Left hindlimb (tissue), 1 donor: ENCODE results near the gene UCK2.

Experiments used
- DNase-seq: peaks from one replicate; pipeline ENCODE4 v3.0.0-alpha.2; 2018

The UCK2 gene

DNA sequence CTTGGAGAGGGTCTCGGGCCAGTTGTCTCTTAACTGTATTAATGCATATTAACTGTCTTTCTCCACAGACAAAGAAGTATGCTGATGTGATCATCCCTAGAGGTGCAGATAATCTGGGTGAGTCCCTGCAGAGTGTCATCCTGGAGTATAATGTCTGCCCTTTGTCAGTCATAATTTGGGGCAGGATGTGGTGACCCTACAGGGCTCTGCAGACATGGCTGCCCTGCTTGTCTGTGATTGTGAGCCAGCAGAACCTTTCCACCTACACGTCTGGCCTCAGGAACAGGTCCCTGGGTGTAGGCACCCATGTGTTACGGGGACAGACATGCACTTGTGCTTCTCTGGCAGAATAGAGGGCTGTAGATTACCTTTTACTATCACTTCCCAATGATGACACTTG, 78.4 kb downstream of the UCK2 start:
- no peak for DNase-seq

DNA sequence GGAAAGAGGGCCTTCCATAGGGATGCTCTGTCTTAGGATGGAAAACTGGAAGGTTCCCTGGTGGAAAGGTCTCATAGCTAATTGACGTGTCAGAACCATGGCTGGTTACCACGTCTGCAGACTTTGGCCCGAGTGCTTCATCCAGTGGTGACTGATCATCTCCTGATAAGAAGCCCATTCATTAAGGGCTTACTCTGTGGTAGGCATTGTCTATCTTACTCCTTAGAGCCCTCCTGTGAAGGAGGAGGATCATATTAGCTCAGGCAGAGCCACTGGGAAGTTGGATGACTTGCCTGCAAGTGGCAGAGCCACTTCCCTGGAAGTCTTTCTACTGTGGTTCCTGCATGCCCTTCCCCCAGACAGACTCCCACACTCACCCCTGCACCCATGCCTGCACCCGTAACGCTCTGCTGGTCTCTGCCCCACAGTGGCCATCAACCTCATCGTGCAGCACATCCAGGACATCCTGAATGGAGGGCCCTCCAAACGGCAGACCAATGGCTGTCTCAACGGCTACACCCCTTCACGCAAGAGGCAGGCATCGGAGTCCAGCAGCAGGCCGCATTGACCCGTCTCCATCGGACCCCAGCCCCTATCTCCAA, 79.9 kb downstream of the UCK2 start:
- DNase-seq, result no peak

DNA sequence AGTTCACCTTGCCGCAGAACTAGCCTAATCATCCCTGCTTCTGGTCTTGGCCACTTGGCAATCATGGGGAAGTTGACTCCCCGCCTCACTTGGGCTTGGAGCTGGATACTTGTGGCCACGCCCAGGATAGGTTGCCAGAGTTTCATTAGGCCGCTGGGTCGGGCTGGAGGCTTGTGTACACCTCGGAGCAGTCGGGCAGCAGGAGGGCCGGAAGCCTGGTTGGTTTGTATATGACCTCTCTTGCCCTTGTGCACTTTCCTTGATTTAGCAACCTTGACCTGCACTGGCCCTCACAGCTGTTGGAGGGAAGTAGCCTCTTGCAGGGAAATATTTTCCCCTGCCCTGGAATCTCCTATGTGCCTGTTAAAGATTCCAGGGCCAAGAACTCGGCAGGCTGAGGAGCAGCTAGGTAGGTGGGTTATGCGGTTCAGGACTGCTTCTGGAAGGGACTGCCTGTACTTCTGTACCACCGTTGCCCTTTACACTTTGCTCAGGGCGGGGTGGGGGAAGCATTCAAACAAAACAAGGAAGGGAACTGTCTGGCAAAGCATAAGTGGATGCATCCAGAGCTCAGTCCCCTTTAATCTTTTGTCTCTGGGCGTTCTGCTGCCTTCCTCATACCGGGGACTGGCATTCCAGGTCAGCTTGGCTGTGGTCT, 83.5 kb downstream of the UCK2 start:
- DNase-seq, result no peak

DNA sequence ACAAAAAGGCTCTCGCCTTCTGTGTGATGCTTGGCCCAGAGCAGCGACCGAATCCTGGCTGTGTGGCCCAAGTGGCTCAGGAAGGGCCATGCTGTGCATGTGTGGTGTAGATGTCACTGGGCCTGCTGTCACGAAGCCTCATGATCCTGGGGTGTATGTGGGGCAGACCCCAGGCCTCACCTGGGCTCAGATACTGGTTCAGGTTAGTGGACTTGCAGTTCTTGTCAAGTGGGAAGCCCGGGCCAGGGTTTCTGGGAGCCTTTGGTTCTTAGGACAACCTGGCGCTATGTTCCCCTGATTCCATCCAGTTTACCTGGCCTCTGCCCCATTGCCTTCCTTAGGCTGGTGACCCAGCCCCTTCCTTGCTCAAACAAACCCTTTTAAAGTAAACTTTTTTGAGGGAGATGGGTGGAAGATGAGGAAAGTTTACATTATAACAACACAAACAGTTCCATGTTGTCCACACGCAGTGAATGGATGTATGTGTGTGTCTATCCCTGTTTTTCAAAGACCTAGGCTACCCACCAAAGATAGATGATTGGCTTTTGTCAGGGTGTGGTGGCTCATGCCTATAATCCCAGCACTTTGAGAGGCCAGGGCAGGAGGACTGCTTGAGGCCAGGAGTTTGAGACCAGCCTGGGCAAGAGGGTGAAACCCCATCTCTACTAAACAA, 84.3 kb downstream of the UCK2 start:
- DNase-seq, result no peak

DNA sequence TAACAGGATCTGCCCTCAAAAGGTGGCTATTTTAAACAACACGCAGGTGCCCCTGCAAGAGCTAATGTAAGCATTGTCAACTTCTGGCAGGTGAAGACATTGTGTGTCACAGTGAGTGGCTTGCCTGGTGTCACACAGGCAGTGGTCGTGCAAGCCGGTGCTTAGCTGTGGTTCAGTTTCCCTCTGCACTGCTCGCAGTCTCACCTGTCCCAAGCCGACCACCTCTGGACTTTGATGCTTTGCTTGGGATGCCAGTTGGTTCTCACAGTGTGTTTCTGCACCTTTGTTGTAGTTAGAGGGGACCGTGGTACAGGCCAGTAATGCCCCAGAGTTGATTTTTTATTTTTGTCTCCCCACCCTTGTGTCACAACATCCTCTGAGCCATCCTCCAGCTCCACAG, 85.2 kb downstream of the UCK2 start:
- DNase-seq, result no peak

DNA sequence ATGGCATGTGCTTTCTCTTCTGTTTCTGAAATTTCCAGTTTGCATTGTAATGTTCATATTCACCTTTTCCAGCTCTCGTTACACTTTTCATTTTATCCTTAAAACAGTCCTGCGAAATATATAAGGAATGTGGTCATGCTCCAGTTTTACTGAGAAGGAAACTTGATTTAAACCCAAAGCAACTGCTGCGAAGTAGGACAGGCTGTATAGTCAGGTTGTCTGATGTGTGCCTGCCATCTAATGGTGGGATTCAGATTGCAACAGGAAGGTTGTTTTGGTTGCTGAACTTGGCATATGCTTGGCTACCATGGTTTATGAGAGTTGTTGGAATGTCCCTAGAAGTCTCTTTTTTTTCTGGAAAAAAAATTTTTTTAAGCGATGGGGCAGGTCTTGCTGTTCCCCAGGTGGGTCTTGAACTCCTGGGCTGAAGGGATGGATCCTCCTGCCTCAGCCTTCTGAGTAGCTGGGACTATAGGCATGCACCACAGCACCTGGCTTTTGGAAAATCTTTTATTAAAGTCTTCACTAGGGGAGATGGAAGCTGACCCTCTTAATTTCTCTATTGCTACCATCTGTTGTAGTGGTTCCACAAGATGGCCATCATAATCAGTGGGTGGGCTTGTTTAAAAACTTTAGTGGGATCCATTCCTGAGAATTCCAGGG, 86.9 kb downstream of the UCK2 start:
- DNase-seq, result peak; percentile 80

DNA sequence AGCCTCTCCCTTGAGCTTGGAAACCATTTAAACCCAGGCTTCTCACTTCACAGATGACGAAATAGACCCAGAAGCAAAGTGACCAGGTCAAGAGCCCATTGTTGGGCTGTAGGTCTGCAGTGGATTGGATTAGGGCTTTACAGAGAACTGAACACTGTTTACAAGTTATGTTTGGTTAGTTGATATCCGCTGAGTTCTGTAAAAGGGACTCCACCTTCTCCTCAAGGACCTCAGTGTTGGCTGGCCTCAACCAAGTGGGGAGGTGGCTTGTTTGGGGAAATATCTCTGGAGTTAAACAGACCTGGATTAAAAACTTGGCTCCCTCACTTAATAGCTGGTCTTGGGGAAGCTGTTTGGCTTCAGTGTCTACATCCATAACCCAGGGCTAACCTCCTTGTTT, 88.1 kb downstream of the UCK2 start:
- DNase-seq, result no peak

DNA sequence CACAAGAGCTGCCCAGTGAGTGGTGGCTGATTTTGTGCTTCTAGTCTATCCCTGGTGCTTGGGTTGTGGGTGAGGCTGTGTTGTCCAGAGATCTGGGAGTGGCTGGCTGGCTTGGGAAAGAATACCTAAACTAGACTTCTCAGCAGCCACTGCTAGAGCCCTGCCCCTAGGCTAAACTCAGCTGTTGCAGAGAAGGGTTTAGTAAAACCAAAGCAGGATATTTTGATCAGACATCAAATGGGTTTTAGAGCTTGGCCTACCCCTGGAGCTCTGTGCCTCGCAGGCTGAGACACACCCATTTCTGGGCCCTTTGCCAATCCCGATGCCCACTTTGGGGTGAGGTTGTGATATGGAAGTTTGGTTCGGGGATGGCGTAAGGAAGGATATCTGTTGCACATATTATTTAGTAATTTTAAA, 88.5 kb downstream of the UCK2 start:
- no peak for DNase-seq

DNA sequence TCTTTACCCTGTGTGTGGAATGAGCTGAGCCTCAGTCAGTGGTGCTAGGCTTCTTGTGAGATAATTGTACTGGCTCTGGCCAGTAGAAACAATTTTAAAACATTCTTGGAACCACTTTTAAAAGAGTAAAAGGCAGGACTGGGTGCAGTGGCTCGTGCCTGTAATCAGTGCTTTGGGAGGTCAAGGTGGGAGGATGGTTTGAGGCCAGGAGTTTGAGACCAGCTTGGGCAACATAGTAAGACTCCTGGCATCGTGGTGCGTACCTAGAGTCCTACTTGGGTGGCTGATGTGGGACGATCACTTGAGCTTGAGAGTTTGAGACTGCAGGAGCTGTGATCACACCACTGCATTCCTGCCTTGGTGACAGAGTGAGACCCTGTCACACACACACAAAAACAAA, 89.8 kb downstream of the UCK2 start:
- no peak for DNase-seq

DNA sequence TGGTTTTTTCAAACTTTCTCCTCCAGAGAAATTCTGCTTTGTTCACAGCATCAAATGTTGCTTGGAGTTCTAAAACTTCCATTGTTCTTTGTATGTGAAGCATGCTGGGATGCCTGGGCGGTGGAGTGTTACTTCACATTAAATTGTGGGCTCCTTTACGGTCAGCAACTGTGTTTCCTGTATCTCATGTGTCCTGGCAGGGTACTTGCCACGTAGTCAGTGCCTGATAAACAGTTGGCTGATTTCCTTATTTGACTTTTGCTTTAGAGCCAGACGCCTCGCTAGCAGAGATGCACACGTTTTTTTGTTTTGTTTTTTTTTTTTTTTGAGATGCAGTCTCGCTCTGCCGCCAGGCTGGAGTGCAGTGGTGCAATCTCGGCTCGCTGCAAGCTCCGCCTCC, 96.7 kb downstream of the UCK2 start:
- no peak for DNase-seq

DNA sequence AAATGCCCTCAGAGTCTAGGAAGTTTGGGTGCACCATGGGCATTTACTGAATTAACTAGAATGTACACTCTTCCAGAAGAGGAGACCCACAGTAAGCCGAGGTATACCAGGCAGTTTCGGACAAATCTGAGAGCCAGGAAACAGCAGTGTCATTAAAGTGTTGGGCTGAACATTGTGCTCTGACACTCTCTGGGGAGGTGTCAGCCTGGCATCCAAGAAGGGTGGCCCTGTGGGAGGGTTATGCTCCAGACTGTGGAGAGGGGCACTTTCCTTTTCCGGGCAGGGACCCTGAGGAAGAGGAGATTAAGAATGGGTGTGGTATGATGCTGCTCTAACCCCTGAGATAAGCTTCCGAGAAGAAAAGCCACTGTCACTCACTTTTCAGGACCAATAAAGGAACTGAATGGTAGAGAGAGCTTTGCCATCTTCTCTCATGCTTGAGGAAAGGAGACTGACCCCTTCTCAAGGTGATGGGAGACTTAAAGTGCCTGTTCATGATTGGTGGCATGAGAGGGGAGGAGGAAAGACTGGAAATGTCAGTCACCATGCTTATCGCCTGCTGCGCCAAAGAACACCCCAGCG, 98.2 kb downstream of the UCK2 start:
- DNase-seq, result no peak

DNA sequence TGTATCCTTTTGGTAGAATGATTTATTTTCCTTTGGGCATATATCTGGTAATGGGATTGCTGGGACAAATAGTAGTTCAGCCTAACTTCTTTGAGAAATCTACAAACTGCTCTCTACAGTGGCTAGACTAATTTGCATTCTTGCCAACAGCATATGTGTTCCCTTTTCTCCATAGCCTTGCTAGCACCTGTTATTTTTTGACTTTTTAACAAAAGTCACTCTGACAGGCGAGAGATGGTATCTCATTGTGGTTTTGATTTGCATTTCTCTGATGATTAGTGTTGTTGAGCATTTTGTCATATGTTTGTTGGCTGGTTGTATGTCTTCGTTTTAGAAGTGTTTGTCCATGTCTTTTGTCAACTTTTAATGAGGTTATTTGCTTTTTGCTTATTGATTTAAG, 99.8 kb downstream of the UCK2 start:
- no peak for DNase-seq

DNA sequence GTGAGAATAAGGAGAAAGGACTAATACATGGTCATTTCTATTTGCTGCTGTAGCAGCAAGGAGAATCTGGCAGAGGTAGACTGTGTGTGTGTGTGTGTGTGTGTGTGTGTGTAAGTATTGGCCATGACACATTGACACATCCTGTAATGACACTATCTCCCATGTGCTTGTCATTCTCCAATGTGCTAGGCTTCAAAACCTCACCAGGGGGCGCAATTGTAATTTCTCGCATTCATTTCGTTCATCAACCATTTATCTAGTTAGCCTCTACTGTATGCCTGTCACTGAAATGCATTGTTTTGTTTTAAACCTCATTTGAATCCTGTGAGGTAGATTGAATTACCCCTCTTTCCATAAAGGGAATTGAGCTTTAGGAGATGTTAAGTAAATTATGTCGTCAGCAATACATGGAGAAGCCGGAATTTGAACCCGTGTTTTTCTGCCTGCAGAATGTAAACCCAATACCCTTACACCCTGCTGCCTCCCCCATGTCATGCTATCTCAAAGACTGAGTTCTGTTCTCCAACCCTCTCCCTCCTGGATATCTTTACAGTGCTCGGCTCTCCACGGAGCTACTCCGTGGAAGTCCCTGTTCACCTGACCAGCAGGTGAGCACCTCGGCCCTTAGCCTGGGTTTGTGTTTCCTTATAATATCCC, 100.8 kb downstream of the UCK2 start:
- no peak for DNase-seq

DNA sequence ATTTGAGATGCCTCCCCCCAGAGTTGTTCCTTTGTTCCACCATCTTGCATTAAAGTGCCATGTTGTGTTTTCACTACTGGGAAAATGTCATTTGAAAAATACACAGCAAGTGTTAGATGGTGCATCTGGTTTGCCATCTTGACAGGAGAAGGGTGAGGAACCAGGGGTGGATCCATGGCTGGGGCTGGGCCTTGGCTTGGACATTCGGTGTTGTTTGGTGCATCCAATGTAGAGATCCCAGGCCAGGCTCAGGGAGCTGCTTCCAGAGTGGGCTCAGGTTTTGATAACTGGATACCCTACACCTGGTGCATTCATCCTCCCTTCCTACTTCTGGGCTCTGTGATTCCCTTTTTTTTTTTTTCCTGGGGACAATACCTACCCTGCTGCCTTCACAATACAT, 103.5 kb downstream of the UCK2 start:
- no peak for DNase-seq

DNA sequence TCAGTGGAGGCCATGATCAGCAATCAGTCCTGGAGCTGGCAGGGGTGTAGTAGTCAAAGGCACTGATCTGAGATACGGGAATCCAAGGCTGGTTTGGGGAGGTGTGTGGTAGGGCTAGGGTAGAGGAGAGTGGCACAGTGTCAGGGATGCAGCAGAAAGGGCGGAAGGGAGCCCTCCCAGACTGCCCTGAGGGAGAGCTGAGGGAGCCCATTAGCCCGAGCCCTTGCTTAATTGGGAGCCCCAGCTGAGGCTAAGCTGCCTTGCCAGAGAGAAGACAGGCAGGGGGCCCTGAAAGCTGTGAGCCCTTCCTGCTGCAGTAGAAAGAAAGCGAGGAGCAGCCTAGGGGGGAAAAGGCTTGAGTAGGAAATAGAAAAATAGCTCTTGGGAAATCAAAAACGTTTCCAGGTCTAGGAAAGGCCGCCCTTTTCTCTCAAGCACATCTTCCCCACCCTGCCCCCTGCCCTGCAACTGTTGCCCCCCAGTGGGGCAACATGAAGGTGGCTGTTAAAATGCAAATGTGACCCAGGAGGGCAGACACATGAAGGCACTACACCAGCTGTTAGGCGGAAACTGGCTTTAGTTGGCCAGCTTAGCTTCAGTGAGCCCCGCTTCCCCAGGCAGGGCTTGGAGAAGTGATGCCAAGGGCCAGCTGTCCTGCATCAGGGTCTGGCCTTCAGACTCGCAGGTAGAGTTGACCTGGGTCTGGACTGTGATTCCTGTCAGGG, 106.2 kb downstream of the UCK2 start:
- DNase-seq, result no peak

DNA sequence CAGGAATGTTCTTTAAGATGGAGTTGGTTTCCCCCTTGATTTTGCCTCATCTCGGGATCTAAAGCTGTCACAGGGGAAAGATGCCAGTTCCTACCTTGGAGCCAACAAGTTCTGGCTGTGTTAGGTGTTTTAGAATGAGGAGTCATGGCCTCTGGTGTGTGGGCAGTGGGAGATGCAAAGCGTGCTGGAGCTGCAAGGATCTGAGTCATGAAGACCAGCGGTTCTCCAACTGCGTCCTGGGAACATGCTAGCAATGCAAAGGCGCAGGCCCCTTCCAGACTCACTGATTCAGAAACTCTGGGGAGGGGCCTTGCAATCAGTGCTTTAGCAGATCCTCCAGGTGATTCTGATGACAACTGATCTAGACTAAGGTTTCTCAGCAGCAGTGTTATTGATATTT, 109.1 kb downstream of the UCK2 start:
- no peak for DNase-seq

DNA sequence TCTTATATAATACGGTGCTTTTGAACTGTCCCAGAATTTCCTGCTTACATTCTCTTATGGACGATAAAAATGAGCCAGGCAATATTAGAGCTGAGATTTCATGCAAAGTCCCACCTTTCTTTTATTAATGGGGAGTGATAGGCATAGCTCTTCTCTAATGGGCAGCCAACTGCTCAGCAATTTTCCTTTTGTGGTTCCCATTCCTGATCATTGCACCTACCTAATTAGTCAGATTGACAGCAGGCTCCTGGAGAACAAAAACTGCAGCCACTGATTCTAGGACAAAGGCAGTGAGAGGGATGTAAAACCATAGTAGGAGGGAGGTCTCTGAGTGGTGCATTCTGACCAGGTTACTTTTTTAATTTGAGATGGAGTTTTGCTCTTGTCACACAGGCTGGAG, 110.4 kb downstream of the UCK2 start:
- DNase-seq, result no peak

DNA sequence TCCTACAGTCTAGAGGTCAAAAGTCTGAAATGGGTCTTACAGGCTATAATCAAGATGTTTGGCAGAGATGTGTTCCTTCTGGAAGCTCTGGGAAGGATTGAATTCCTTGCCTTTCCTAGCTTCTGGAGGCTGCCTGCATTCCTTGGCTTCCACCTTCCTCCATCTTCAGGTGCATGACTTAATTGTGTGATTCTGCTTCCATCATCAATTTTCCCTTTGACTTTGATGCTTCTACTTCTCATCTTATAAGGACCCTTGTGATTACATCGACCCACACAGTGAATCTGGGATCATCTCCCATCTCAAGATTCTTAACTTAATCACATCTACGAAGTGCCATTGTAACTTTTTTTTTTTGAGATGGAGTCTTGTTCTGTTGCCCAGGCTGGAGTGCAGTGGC, 111.4 kb downstream of the UCK2 start:
- DNase-seq, result no peak

DNA sequence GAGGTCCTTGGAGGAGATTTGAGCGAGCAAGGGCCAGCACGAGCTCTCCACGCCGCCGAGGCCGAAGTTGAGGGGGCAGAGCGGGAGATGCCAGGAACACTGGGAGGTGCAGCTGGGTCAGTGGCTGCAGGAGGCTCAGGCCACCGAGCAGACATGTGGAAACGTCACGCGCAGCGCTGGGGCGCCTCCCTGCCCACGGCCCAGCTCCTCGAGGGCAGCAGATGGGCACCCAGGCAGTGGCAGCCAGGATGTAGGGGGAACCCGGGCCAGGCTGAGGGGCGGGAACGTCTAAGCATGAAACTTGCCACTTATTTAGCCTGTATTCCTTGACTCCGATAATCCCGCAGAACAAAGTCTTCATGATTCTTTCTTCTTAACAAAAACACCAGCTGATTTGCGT, 114.1 kb downstream of the UCK2 start:
- no peak for DNase-seq

DNA sequence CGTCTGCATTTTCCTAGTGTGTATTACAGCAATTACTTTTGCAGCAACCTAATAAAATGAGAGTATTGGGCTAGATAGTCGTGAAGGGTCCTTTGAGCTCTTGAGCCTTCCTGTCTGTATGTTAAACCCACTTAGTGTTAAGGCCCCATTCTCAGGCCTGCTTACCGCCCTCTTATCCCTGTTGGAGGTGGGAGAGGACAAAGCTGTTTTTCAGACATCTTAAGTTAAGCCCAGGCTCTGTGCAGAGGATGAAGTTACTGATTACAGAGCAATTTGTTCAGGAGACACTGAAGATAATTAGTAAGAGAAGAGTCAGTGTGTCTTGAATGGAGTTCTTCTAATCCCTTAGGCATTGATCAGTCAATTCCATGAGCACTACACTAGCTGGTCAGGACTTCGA, 114.6 kb downstream of the UCK2 start:
- DNase-seq, result no peak

DNA sequence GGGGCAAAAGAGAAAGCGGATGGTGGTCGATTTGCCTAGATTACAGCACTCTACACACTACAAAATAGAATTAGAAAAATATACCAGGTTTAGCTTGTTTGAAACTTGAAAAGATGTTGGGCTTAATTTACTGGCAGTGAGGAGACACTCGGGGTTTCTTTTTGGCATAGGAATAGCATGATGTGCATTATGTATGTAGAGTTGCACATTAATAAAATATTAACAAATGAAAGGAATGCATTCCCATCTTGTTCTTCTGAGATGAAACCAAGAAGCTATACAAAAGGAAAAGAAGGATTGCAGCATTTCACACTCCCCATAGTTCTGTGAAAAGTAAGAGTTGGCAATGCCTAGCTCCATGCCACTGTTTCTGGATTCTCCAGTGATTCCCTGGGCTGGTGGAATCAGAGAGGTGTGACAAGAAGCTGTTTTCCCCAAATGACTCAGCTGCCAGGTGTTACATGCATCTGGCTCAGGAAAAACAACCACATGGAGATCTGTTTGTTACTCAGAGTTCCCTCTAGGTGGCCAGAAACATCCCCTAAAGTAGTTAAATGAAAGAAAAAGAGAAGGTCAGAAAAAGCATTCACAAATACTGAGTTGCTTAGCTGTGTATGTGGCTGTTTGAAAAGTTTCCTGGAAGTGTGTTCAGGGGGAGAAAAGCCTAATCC, 115.6 kb downstream of the UCK2 start:
- no peak for DNase-seq

DNA sequence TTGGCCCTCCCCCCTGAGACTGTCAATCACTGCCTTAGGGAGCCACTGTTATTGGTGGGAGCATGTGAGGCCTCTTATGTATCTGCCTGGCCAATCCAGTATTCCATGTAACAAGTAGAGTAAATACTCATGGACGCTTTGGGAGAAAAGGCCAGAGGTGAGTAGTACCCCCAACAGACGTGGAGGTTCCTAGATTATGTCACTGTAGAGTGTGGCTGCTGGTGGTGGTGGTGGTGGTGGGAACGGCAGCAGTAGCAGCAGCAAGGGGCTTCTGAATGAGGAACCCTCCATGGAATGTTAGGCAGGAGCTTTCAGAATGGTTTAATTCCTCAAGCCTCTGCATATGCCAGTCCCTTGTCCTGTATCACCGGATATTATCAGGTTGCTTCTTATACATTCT, 118.5 kb downstream of the UCK2 start:
- DNase-seq, result no peak
